Keratinocyte (primary cell): Measurements from ENCODE around the gene HEXD. TPM values are rescaled to one million over a fixed set of nuclear protein-coding genes. Genes with fewer than 3 reads are reported as not detected.
"Not testable (repeated sequence)": the region's sequence is repeated elsewhere in the genome, so short reads cannot be mapped to it uniquely, and the experiment has no call there.

Experiments used
- DNase-seq: peaks from one replicate; pipeline ENCODE4 v3.0.0-alpha.2; 2011; ENCODE audit warnings: low read depth, missing footprints, low spot score
- FAIRE-seq: peaks from 2 replicates; lab custom pipeline; 2011; peaks lifted over from hg19 to GRCh38; lab: Jason Lieb, UNC
- H2AFZ ChIP-seq: 2 replicates; pipeline ENCODE4 v1.6.0; 2012; ENCODE audit warnings: low read length, control low read depth, inconsistent platforms; ENCODE audit not compliant: control insufficient read depth
- H3K27ac ChIP-seq: 2 replicates; pipeline ENCODE4 v1.5.1; 2011; ENCODE audit warnings: low read length; ENCODE audit not compliant: control insufficient read depth, insufficient read depth
- H3K27me3 ChIP-seq: 3 replicates; pipeline ENCODE4 v1.6.0; 2011; ENCODE audit warnings: low read length; ENCODE audit not compliant: control insufficient read depth, insufficient read depth; ENCODE audit errors: extremely low read depth
- H3K36me3 ChIP-seq, 2 experiments: 2 replicates in 1 of 2; 3 replicates in 1 of 2; pipeline ENCODE4 v1.5.1; 2011; ENCODE audit warnings: low read length in 2 of 2, mild to moderate bottlenecking in 1 of 2; ENCODE audit not compliant: control insufficient read depth in 2 of 2, insufficient read depth in 2 of 2; ENCODE audit errors: extremely low read depth in 1 of 2
- H3K4me1 ChIP-seq: 3 replicates; pipeline ENCODE4 v1.5.1; 2011; ENCODE audit warnings: low read length; ENCODE audit not compliant: control insufficient read depth, insufficient read depth; ENCODE audit errors: extremely low read depth
- H3K4me2 ChIP-seq: 3 replicates; pipeline ENCODE4 v1.6.0; 2011; ENCODE audit warnings: low read depth, low read length; ENCODE audit not compliant: control insufficient read depth, insufficient read depth; ENCODE audit errors: extremely low read depth
- H3K4me3 ChIP-seq, 3 experiments: fragments of 200-600 bp in 1 of 3; sonication (generic) in 1 of 3; 2 replicates in 2 of 3; 3 replicates in 1 of 3; pipeline ENCODE4 v1.5.1; 2011 to 2016; ENCODE audit warnings: low read length in 3 of 3, mild to moderate bottlenecking in 3 of 3, control low read depth in 2 of 3, inconsistent platforms in 1 of 3, low read depth in 1 of 3, mixed read lengths in 1 of 3, mixed run types in 1 of 3, moderate library complexity in 1 of 3; ENCODE audit not compliant: control insufficient read depth in 2 of 3, insufficient read depth in 2 of 3; ENCODE audit errors: extremely low read depth in 1 of 3
- H3K79me2 ChIP-seq: 2 replicates; pipeline ENCODE4 v1.6.0; 2012; ENCODE audit warnings: low read length; ENCODE audit not compliant: control insufficient read depth, insufficient read depth
- H3K9ac ChIP-seq: 3 replicates; pipeline ENCODE4 v1.6.0; 2011; ENCODE audit warnings: low read length; ENCODE audit not compliant: control insufficient read depth, insufficient read depth; ENCODE audit errors: extremely low read depth
- H3K9me1 ChIP-seq: 3 replicates; pipeline ENCODE4 v1.6.0; 2011; ENCODE audit warnings: low read length; ENCODE audit not compliant: control insufficient read depth, insufficient read depth; ENCODE audit errors: extremely low read depth
- H3K9me3 ChIP-seq: 2 replicates; pipeline ENCODE4 v1.5.1; 2012; ENCODE audit warnings: low read depth, low read length; ENCODE audit not compliant: control insufficient read depth
- H4K20me1 ChIP-seq: 3 replicates; pipeline ENCODE4 v1.6.0; 2011; ENCODE audit warnings: low read length; ENCODE audit not compliant: control insufficient read depth, insufficient read depth; ENCODE audit errors: extremely low read depth
- CTCF ChIP-seq, 3 experiments: IDR thresholded peaks in 1 of 3; conservative IDR thresholded peaks in 1 of 3; optimal IDR thresholded peaks in 1 of 3; 2 replicates in 2 of 3; 3 replicates in 1 of 3; pipeline versions ENCODE3 to v1.5.1; 2011; ENCODE audit warnings: low read length in 3 of 3, mild to moderate bottlenecking in 3 of 3, moderate library complexity in 2 of 3, control low read depth in 1 of 3, inconsistent platforms in 1 of 3; ENCODE audit not compliant: insufficient read depth in 2 of 3; ENCODE audit errors: extremely low read depth in 1 of 3
- EZH2 ChIP-seq: IDR thresholded peaks from one replicate; pipeline ENCODE4 v1.6.1; 2012; ENCODE audit warnings: inconsistent platforms, mild to moderate bottlenecking, low read length, moderate library complexity
- dilution Hi-C: fragments of 300-500 bp; cut with MboI; formaldehyde crosslinking; loops from one replicate; pipeline ENCODE4 v1.7.0; 2020; ENCODE audit warnings: low sequenced_read_pairs; ENCODE audit not compliant: extremely low pct_ligation_motif_present
- polyA plus RNA-seq, 5 experiments: library from polyadenylated mRNA; depleted of rRNA in 3 of 5; stranded (reverse) in 3 of 5; stranded (forward) in 1 of 5; unstranded in 1 of 5; fragments of >200 nt; gene quantifications; 1 replicate in 1 of 5; 2 replicates in 3 of 5; 3 replicates in 1 of 5; pipeline versions ENCODE4 v1.2.1 to v1.2.3, GENCODE V29; 2011 to 2012; ENCODE audit warnings: missing spikeins in 2 of 5, low read depth in 1 of 5, low replicate concordance in 1 of 5

The HEXD gene
- polyA plus RNA-seq, 1 donor (not counting 4 experiments of a cell fraction or from before 2014, with no cell fraction given): 5.6 TPM

GRCh38 chr17:82453706-82454105 lies 35.6 kb downstream of the HEXD start:
- H3K4me2 ChIP-seq, H3K9me3 ChIP-seq, H2AFZ ChIP-seq, H3K27ac ChIP-seq, H4K20me1 ChIP-seq, H3K36me3 ChIP-seq, H3K27me3 ChIP-seq, DNase-seq, dilution Hi-C loops, H3K9ac ChIP-seq, H3K9me1 ChIP-seq, H3K4me3 ChIP-seq, FAIRE-seq: not testable (repeated sequence)
- Histone ChIP-seq H3K79me2 (peaks cover 12% of the 10 kb centered on the region), H3K4me1 (peaks cover 24% of the 10 kb centered on the region)

GRCh38 chr17:82457073-82457928 lies 39.2 kb downstream of the HEXD start:
- Histone ChIP-seq H3K9me1 (no peaks in the 10 kb centered on the region), H3K27me3 (no peaks in the 10 kb centered on the region), H3K4me2 (peak overlapping the region; percentile 68), H3K79me2 (peaks cover 6% of the 10 kb centered on the region), H3K9ac (peak overlapping the region; percentile 91), H3K36me3 (peaks cover 1 to 3% of the 10 kb centered on the region in 2 experiments), H3K9me3 (no peaks in the 10 kb centered on the region), H3K4me3 (peak overlapping the region; percentile 20 to 81 (median 70)), H2AFZ (no peak overlapping the region), H4K20me1 (no peaks in the 10 kb centered on the region), H3K27ac (peak overlapping the region; percentile 90), H3K4me1 (peaks cover 15% of the 10 kb centered on the region)
- DNase-seq (no peak), FAIRE-seq (no peak)
- no peak for TF ChIP-seq CTCF (optimal IDR thresholded peaks at IDR 0.05 in 1 of 3, IDR thresholded peaks at IDR 0.05 in 1 of 3, conservative IDR thresholded peaks at IDR 0.05 in 1 of 3; ENCODE audit: extremely low read depth in 1 of 3, insufficient read depth in 2 of 3, low read length in 3 of 3)
- no peak for TF ChIP-seq EZH2
- dilution Hi-C loops: no loop called here
